Measurements from ENCODE around the gene ZNF774. TPM values are rescaled to one million over a fixed set of nuclear protein-coding genes. Genes with fewer than 3 reads are reported as not detected.
"Not testable (repeated sequence)": the region's sequence is repeated elsewhere in the genome, so short reads cannot be mapped to it uniquely, and the experiment has no call there.

ZNF774 gene
- total RNA-seq, 1 experiment from 2014 or later = 0.27 TPM

GRCh38 chr15:90340345-90340744 is 11.7 kb upstream of the ZNF774 start:
- in situ Hi-C loops (cut with HindIII; ENCODE audit: low sequenced_read_pairs) = no loop called here
- DNase-seq (ENCODE audit: low spot score) = no peak

GRCh38 chr15:90343302-90343790 is 8.7 kb upstream of the ZNF774 start:
- DNase-seq (ENCODE audit: low spot score) = no peak
- in situ Hi-C loops (cut with HindIII; ENCODE audit: low sequenced_read_pairs) = no loop called here

GRCh38 chr15:90344662-90345061 is 7.4 kb upstream of the ZNF774 start:
- no peak for DNase-seq (ENCODE audit: low spot score)
- in situ Hi-C loops (cut with HindIII; ENCODE audit: low sequenced_read_pairs) = loop anchor here (5.0 kb wide), 1 partner anchor 38 kb away; no protein-coding TSS in a partner anchor

GRCh38 chr15:90345857-90346256 is 6.2 kb upstream of the ZNF774 start:
- DNase-seq (ENCODE audit: low spot score) = no peak
- in situ Hi-C loops (cut with HindIII; ENCODE audit: low sequenced_read_pairs) = loop anchor here (5.0 kb wide), 1 partner anchor 36 kb away; no protein-coding TSS in a partner anchor

GRCh38 chr15:90347431-90348065 is 4.5 kb upstream of the ZNF774 start:
- in situ Hi-C loops (cut with HindIII; ENCODE audit: low sequenced_read_pairs) = loop anchor here (5.0 kb wide), 1 partner anchor 35 kb away; no protein-coding TSS in a partner anchor
- not testable (repeated sequence) for DNase-seq (ENCODE audit: low spot score)

GRCh38 chr15:90348456-90348855 is 3.6 kb upstream of the ZNF774 start:
- in situ Hi-C loops (cut with HindIII; ENCODE audit: low sequenced_read_pairs) = loop anchor here (5.0 kb wide), 1 partner anchor 34 kb away; no protein-coding TSS in a partner anchor
- no peak for DNase-seq (ENCODE audit: low spot score)

- DNase-seq (ENCODE audit: low spot score) = no peak
- in situ Hi-C loops (cut with HindIII; ENCODE audit: low sequenced_read_pairs) = loop anchor here (5.0 kb wide), 1 partner anchor 33 kb away; no protein-coding TSS in a partner anchor
Observed at GRCh38 chr15:90349072-90349471, 3.0 kb upstream of the ZNF774 start.

- in situ Hi-C loops (cut with HindIII; ENCODE audit: low sequenced_read_pairs) = loop anchor here (5.0 kb wide), 1 partner anchor 32 kb away; no protein-coding TSS in a partner anchor
- no peak for DNase-seq (ENCODE audit: low spot score)
Observed at GRCh38 chr15:90349821-90350220, 2.3 kb upstream of the ZNF774 start.

- in situ Hi-C loops (cut with HindIII; ENCODE audit: low sequenced_read_pairs) = no loop called here
- no peak for DNase-seq (ENCODE audit: low spot score)
Observed at GRCh38 chr15:90351479-90352106, 491 bp upstream of the ZNF774 start.

GRCh38 chr15:90354986-90355385 is 2.9 kb downstream of the ZNF774 start:
- no peak for DNase-seq (ENCODE audit: low spot score)
- in situ Hi-C loops (cut with HindIII; ENCODE audit: low sequenced_read_pairs) = no loop called here

- in situ Hi-C loops (cut with HindIII; ENCODE audit: low sequenced_read_pairs) = no loop called here
- no peak for DNase-seq (ENCODE audit: low spot score)
Observed at GRCh38 chr15:90358124-90359033, 6.3 kb downstream of the ZNF774 start.

- DNase-seq (ENCODE audit: low spot score) = no peak
- in situ Hi-C loops (cut with HindIII; ENCODE audit: low sequenced_read_pairs) = no loop called here
Observed at GRCh38 chr15:90360746-90361145, 8.7 kb downstream of the ZNF774 start.

GRCh38 chr15:90362936-90363212 is 10.8 kb downstream of the ZNF774 start:
- DNase-seq (ENCODE audit: low spot score) = no peak
- in situ Hi-C loops (cut with HindIII; ENCODE audit: low sequenced_read_pairs) = no loop called here

- in situ Hi-C loops (cut with HindIII; ENCODE audit: low sequenced_read_pairs) = no loop called here
- DNase-seq (ENCODE audit: low spot score) = no peak
Observed at GRCh38 chr15:90364251-90364650, 12.2 kb downstream of the ZNF774 start.

- DNase-seq (ENCODE audit: low spot score) = no peak
- in situ Hi-C loops (cut with HindIII; ENCODE audit: low sequenced_read_pairs) = no loop called here
Observed at GRCh38 chr15:90365414-90366055, 13.5 kb downstream of the ZNF774 start.

- in situ Hi-C loops (cut with HindIII; ENCODE audit: low sequenced_read_pairs) = no loop called here
- DNase-seq (ENCODE audit: low spot score) = peak; percentile 56
Observed at GRCh38 chr15:90367576-90367975, 15.5 kb downstream of the ZNF774 start.

- no peak for DNase-seq (ENCODE audit: low spot score)
- in situ Hi-C loops (cut with HindIII; ENCODE audit: low sequenced_read_pairs) = no loop called here
Observed at GRCh38 chr15:90375071-90375470, 23.0 kb downstream of the ZNF774 start.

- in situ Hi-C loops (cut with HindIII; ENCODE audit: low sequenced_read_pairs) = no loop called here
- DNase-seq (ENCODE audit: low spot score) = no peak
Observed at GRCh38 chr15:90376789-90377188, 24.7 kb downstream of the ZNF774 start.

- in situ Hi-C loops (cut with HindIII; ENCODE audit: low sequenced_read_pairs) = no loop called here
Observed at GRCh38 chr15:90379263-90379662, 27.2 kb downstream of the ZNF774 start.

More at GRCh38 chr15:90379263-90379662, 27.2 kb downstream of the ZNF774 start:
- DNase-seq (ENCODE audit: low spot score) = no peak

Data from G401 (cell line).